PC-3 (cell line): ENCODE data around the gene EPC1. TPM values are rescaled to one million over a fixed set of nuclear protein-coding genes. Genes with fewer than 3 reads are reported as not detected.
"Not testable (repeated sequence)": the region's sequence is repeated elsewhere in the genome, so short reads cannot be mapped to it uniquely, and the experiment has no call there.

Experiments used
- ATAC-seq: fragments of 200-7000 bp; cut with Tn5 transposase; 2 replicates; pipeline ENCODE4 v1.9.1; 2020; ENCODE audit warnings: mild to moderate bottlenecking, moderate library complexity
- BruUV-seq: library from RNA; stranded (reverse); fragments of 400-500 nt; replicated peaks from 2 replicates; lab custom pipeline; 2021; lab: Mats Ljungman, UMichigan
- CTCF ChIA-PET: fragments of 300-600 bp; sonication (Branson Sonifier 250); formaldehyde crosslinking; loops from one replicate; lab custom pipeline; 2022; ENCODE audit warnings: antibody characterized with exemption; lab: Charles Lee
- POLR2A ChIA-PET: fragments of 300-600 bp; sonication (Branson Sonifier 250); formaldehyde crosslinking; loops from one replicate; lab custom pipeline; 2022; ENCODE audit warnings: antibody characterized with exemption; ENCODE audit not compliant: unreplicated experiment; lab: Charles Lee
- DNase-seq: peaks from one replicate; pipeline ENCODE4 v3.0.0-alpha.2; 2015
- H2AFZ ChIP-seq: fragments of 300-600 bp; sonication (generic); 2 replicates; pipeline ENCODE4 v1.6.0; 2016; ENCODE audit warnings: antibody characterized with exemption, low read length
- H3F3A ChIP-seq: fragments of 300-600 bp; sonication (generic); one replicate; pipeline ENCODE4 v1.6.0; 2017; ENCODE audit warnings: antibody characterized with exemption, low read length, control low read depth, mild to moderate bottlenecking; ENCODE audit not compliant: unreplicated experiment
- H3K27ac ChIP-seq: fragments of 300-600 bp; sonication (generic); 2 replicates; pipeline ENCODE4 v1.5.1; 2016; ENCODE audit warnings: mild to moderate bottlenecking, low read length
- H3K27me3 ChIP-seq: fragments of 300-600 bp; sonication (generic); 2 replicates; pipeline ENCODE4 v1.6.1; 2016; ENCODE audit warnings: low read length, mixed read lengths
- H3K36me3 ChIP-seq: fragments of 300-600 bp; sonication (generic); 2 replicates; pipeline ENCODE4 v1.6.1; 2016; ENCODE audit warnings: low read depth, mixed run types, low read length, mixed read lengths
- H3K4me1 ChIP-seq: fragments of 300-600 bp; sonication (generic); 2 replicates; pipeline ENCODE4 v1.5.1; 2016; ENCODE audit warnings: low read length; ENCODE audit not compliant: insufficient read depth
- H3K4me2 ChIP-seq: fragments of 300-600 bp; sonication (generic); 2 replicates; pipeline ENCODE4 v1.6.0; 2016; ENCODE audit warnings: low read length
- H3K4me3 ChIP-seq: fragments of 300-600 bp; sonication (generic); 2 replicates; pipeline ENCODE4 v1.5.1; 2016; ENCODE audit warnings: mild to moderate bottlenecking, low read length, mixed read lengths
- H3K79me2 ChIP-seq: fragments of 300-600 bp; sonication (generic); 2 replicates; pipeline ENCODE4 v1.6.1; 2017; ENCODE audit warnings: low read length, mixed read lengths
- H3K9ac ChIP-seq: fragments of 300-600 bp; sonication (generic); 2 replicates; pipeline ENCODE4 v1.6.0; 2016; ENCODE audit warnings: mild to moderate bottlenecking, low read length
- H3K9me2 ChIP-seq: fragments of 300-600 bp; sonication (generic); replicated peaks from 2 replicates; pipeline ENCODE4 v1.6.1; 2016; ENCODE audit warnings: mixed run types, low read length, mixed read lengths
- H3K9me3 ChIP-seq: fragments of 300-600 bp; sonication (generic); 2 replicates; pipeline ENCODE4 v1.6.1; 2016; ENCODE audit warnings: low read length, mixed read lengths
- H4K20me1 ChIP-seq: fragments of 300-600 bp; sonication (generic); 2 replicates; pipeline ENCODE4 v1.6.1; 2016; ENCODE audit warnings: low read length, mixed read lengths
- intact Hi-C: fragments of 100-400 bp; cut with micrococcal nuclease; formaldehyde crosslinking; loops from 2 replicates; pipeline ENCODE4 v1.9.0; 2023
- total RNA-seq: library from RNA; depleted of rRNA; stranded (reverse); fragments of >200 nt; gene quantifications from 2 replicates; pipeline ENCODE4 v1.2.3, GENCODE V29; 2014; rRNA removed

The EPC1 gene
- total RNA-seq, 1 experiment from 2014 or later = 72.7 TPM

GRCh38 chr10:32219156-32219555 is 127.8 kb downstream of the EPC1 start:
- H3F3A ChIP-seq, H3K4me3 ChIP-seq, H3K27ac ChIP-seq, H3K36me3 ChIP-seq, H3K9ac ChIP-seq, intact Hi-C loops, BruUV-seq, ATAC-seq, DNase-seq, POLR2A ChIA-PET, H3K4me1 ChIP-seq, H3K9me3 ChIP-seq, CTCF ChIA-PET, H4K20me1 ChIP-seq, H3K79me2 ChIP-seq, H3K4me2 ChIP-seq, H3K9me2 ChIP-seq, H2AFZ ChIP-seq, H3K27me3 ChIP-seq: not testable (repeated sequence)

DNA sequence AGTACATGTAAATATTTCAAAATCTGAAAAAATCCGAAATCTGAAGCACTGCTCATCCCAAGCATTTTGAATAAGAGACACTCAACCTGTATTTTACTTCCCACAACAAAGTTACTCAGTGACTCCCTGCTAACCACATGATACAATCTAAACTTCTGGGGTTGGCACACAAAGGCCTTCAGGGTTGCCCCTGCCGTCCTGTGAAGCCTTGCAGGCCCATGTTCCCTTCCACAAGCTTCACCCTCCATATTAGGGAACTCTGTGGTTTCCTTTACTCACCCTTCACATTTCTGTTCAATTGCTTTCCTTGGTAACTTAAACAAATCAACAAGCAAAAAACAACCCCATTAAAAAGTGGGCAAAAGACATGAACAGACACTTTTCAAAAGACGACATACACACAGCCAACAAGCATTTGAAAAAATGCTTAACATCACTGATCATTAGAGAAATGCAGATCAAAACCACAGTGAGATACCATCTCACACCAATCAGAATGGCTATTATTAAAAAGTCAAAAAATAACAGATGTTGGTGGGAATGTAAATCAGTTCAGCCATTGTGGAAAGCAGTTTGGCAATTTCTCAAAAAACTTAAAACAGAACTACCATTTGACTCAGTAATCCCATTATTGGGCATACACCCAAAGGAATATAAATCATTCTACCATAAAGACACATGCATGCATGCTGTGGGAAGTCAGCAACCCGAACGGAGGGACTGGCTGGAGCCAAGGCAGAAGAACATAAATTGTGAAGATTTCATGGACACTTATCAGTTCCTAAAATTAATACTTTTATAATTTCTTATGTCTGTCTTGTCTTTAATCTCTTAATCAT is 128.5 kb downstream of the EPC1 start:
- H3K4me3 ChIP-seq, H3K4me1 ChIP-seq, H3K9ac ChIP-seq, ATAC-seq, H4K20me1 ChIP-seq, H2AFZ ChIP-seq, BruUV-seq, POLR2A ChIA-PET, H3K36me3 ChIP-seq, CTCF ChIA-PET, H3K9me3 ChIP-seq, H3K9me2 ChIP-seq, H3K27me3 ChIP-seq, H3K27ac ChIP-seq, DNase-seq, H3K4me2 ChIP-seq, intact Hi-C loops, H3F3A ChIP-seq, H3K79me2 ChIP-seq: not testable (repeated sequence)

Other genes with a start within 250 kb of the EPC1 start
- 14.1 and 19.1 TPM in 2 replicates for gene CCDC7, start 99.0 kb upstream of the EPC1 start, total RNA-seq